Epithelial cell of prostate (primary cell): ENCODE results near the gene DERL2.

Experiments used
- DNase-seq: peaks from one replicate; pipeline ENCODE4 v3.0.0-alpha.2; 2011; ENCODE audit warnings: low read depth, low spot score
- H3K27ac ChIP-seq: fragments of 450-650 bp; 2 replicates; pipeline ENCODE4 v1.5.1; 2017; ENCODE audit warnings: mild to moderate bottlenecking

The DERL2 gene

GRCh38 chr17:5485270-5486205 lies at the start of gene DERL2:
DERL2 (minus strand) TSS chr17:5486178; CDS start chr17:5486161, 17 bp downstream.
- no peak for DNase-seq
- peak within 1 kb of the TSS; percentile 94 for H3K27ac ChIP-seq

- DNase-seq: no peak
- no peak overlapping the region for H3K27ac ChIP-seq
Observed at GRCh38 chr17:5535436-5535835, 49.5 kb upstream of the DERL2 start.

GRCh38 chr17:5533486-5534315 lies 47.7 kb upstream of the DERL2 start:
- no peak for DNase-seq

DNA sequence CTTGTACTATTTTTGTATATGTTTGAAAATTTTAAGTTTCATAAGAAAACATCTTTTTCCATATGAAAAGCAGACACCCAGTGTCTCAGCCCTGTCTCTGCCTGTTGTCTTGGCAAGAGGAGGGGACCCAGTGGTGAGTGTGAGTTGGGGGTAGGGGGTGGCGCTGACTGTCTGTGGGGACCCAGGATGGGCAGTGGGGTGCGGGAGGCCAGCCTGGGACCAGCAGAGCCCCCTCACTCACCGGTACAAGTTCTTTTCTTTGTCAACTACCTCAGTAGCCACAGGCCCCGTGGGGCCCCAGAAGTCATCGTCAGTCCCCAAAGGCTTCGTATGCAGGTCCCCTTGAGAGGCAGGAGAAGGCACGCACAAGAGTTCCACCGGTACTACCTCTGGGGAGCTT lies 46.6 kb upstream of the DERL2 start:
- DNase-seq: no peak
- H3K27ac ChIP-seq: no peak overlapping the region

More at GRCh38 chr17:5533486-5534315, 47.7 kb upstream of the DERL2 start:
- H3K27ac ChIP-seq: no peak overlapping the region

DNA sequence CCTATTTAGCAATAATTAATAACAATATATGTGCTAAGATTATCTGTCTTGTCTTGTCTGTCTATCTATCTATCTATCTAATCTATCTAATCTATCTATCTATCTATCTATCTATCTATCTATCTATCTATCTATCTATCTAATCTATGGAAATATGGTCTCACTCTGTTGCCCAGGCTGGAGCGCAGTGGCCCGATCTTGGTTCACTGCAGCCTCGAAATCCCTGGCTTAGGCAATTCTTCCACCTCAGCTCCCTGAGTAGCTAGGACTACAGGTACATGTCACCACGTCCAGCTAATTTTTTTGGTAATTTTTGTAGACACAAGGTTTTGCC lies 45.1 kb upstream of the DERL2 start:
- no peak for DNase-seq

GRCh38 chr17:5530265-5531084 lies 44.5 kb upstream of the DERL2 start:
- no peak for DNase-seq

More for the DNA sequence above, 45.1 kb upstream of the DERL2 start:
- no peak overlapping the region for H3K27ac ChIP-seq

GRCh38 chr17:5527601-5528250 lies 41.7 kb upstream of the DERL2 start:
- peak overlapping the region; percentile 25 for H3K27ac ChIP-seq
- DNase-seq: no peak

More at GRCh38 chr17:5530265-5531084, 44.5 kb upstream of the DERL2 start:
- H3K27ac ChIP-seq: no peak overlapping the region

GRCh38 chr17:5526821-5527598 lies 41.0 kb upstream of the DERL2 start:
- peak; percentile 58 for DNase-seq
- peak overlapping the region; percentile 25 for H3K27ac ChIP-seq

DNA sequence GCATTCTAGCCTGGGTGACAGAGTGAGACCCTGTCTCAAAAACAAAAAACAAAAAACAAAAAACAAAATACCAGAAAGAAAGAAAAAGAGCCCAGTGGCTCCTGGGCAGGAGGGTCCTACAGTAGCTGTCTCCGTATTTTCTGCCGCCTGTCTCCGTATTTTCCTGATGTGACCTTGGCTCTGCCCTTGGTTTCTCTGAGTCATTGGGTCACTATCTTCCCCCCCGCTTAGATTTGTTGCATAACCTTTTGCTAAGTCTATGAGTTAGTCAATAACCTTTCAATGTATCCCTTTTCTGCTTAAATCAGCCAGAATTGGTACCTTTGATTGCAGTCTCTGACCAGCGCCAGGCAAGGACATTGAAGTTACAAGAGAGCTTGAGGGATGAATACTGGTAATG lies 37.3 kb upstream of the DERL2 start:
- no peak for DNase-seq
- no peak overlapping the region for H3K27ac ChIP-seq

DNA sequence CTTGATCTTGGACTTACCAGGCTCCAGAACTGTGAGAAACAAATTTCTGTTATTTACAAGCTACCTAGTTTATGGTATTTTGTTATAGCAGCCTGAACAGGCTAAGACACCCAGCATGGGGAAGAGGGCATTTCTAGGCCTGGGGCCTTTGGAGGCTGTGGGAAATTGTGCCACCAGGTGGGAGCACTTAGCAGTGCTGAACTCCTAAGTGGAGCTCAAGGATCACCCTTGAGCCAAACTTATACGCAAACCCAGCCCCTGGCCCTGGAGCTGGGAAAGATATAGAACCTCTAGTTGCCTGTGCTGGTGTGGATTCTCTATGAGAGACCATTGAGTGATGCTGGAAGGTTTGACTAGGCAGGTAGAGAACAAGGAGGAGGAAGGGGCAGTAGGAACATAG lies 36.5 kb upstream of the DERL2 start:
- no peak overlapping the region for H3K27ac ChIP-seq
- no peak for DNase-seq

DNA sequence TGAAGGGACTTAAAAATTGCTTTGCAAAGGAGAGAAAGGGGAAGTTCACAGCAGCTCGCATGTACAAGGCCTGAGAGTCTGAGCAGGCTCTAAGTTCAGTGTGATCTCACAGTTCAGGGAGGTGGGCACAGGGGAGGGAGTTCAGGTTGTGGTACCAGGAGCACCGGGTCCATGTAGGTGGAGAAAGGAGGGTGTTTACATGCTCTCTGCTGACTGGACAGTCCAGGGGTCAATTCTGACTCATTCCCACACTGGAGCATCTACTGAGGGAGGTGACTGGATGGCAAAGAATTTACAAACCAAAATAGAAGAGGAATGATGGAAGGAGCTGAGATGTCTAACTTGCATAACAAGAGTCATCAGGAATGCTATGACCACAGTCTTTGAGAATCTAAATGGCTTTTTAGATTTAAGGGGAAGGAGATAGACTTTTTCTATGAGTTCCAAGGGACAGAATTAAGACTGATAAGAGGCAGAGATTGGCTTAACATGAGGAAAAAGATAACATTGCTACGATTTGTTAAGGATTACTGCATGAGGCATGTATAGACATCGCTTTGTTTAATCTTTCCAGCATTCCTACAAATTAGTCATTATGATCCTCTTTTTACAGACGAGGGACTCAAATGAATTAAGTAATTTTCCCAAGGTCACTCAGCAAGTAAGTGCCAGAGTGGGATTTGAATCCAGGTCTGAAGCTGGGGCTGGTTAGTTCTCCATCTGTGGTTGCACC lies 30.2 kb upstream of the DERL2 start:
- H3K27ac ChIP-seq: peak overlapping the region; percentile 50

GRCh38 chr17:5514976-5515375 lies 29.0 kb upstream of the DERL2 start:
- no peak for DNase-seq
- no peak overlapping the region for H3K27ac ChIP-seq

More for the DNA sequence above, 30.2 kb upstream of the DERL2 start:
- no peak for DNase-seq

- DNase-seq: no peak
- H3K27ac ChIP-seq: no peak overlapping the region
Observed at GRCh38 chr17:5513628-5514027, 27.6 kb upstream of the DERL2 start.

DNA sequence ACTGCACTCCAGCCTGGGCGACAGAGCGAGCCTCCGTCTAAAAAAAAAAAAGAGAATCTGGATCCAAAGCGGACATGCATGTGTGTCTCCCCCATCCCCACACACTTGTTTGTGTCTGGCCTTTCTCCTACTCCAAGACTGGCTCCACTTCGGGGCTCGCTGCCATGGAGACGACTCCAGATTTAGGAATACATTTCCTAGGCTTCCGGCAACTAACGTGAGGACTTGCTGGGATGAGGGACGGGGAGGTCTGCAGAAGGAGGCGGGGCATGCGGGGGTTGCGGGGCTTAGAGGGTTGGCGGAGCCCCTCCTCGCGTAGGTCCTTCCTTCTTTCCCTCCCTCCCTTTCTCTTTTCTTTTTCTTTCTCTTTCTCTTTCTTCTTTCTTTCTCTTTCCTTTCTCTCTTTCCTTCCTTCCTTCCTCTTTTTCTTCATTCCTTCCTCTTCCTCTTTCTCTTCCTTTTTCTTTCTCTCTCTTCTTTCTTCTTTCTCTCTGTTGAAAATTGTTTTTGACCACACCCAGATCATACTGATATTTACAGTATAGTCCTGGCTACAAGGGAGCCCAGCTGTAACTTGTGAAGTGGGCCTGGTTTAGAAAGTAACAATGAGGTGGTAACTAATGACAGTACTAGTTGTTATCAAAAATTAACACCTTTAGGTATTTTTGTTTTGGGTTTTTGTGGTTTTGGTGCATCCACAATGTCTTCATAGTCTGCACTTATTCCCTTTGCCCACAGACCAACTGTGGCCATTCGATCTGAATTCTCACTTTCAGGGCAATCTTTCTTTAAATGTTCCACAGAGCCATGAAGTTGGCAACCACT lies 25.6 kb upstream of the DERL2 start:
- no peak for DNase-seq
- H3K27ac ChIP-seq: peak overlapping the region; percentile 22

DNA sequence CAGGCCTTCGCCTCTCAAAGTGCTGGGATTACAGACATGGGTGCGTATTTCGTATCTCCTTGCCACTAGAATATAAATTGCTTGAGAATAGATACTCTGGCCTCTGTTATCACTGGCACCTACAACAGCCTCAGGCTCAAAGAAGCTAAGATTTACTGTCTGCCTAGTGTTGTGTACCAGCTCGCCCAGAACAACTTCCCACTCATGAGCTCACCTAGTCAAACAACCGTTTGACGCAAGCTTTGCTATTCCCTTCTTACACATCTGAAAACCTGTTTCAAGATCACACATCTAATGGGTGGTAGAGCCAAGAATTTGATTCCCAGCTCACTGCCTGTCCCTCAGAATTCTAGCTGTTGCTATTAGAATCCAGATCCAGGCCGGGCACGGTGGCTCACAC lies 24.8 kb upstream of the DERL2 start:
- peak overlapping the region; percentile 22 for H3K27ac ChIP-seq
- DNase-seq: peak; percentile 67

DNA sequence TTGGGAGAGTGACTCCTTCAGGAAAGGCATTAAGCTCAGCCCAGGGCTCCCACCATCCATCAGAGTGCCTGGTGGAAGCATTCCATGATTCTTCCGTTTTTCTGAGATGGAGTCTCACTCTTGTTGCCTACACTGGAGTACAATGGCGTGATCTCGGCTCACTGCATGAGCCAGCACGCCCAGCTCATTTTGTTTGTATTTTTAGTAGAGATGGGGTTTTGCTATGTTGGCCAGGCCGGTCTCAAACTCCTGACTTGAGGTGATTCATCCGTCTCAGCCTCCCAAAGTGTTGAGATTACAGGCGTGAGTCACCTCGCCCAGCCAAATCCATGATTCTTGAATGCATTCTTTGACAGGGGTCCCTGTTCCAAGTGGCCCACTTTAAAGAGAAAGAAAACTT lies 23.5 kb upstream of the DERL2 start:
- peak; percentile 8 for DNase-seq
- peak overlapping the region; percentile 39 for H3K27ac ChIP-seq

- H3K27ac ChIP-seq: peak overlapping the region; percentile 39
- peak; percentile 29 for DNase-seq
Observed at GRCh38 chr17:5508810-5509209, 22.8 kb upstream of the DERL2 start.
